Tibial nerve (tissue), 4 donors: ENCODE data around the gene CCL21. TPM values are rescaled to one million over a fixed set of nuclear protein-coding genes. Genes with fewer than 3 reads are reported as not detected.
A peak's percentile ranks its signal among the peaks of the same experiment; 100 is the strongest.

Experiments used
- DNase-seq, 2 donors: peaks; one replicate each; pipeline ENCODE4 v3.0.0-alpha.2; 2019; ENCODE audit warnings: low spot score in 2 of 2
- H3K27ac ChIP-seq, 4 donors: fragments of 200-600 bp; sonication (generic) in 3 of 4; one replicate each; pipeline ENCODE4 v1.5.1; 2017 to 2019; ENCODE audit warnings: mild to moderate bottlenecking in 1 of 4
- H3K27me3 ChIP-seq, 2 donors: fragments of 200-600 bp; sonication (generic) in 1 of 2; one replicate each; pipeline versions ENCODE4 v1.5.1 to v1.6.0; 2017 to 2019
- H3K36me3 ChIP-seq, 3 donors: fragments of 200-600 bp; sonication (generic); one replicate each; pipeline ENCODE4 v1.5.1; 2018 to 2019
- H3K4me1 ChIP-seq, 4 donors: fragments of 200-600 bp; sonication (generic) in 3 of 4; one replicate each; pipeline ENCODE4 v1.5.1; 2017 to 2019
- H3K4me3 ChIP-seq, 4 donors: fragments of 200-600 bp; sonication (generic) in 3 of 4; one replicate each; pipeline ENCODE4 v1.5.1; 2017 to 2019; ENCODE audit warnings: mild to moderate bottlenecking in 1 of 4, moderate library complexity in 1 of 4
- H3K9me3 ChIP-seq, 4 donors: fragments of 200-600 bp; sonication (generic) in 3 of 4; one replicate each; pipeline ENCODE4 v1.5.1; 2017 to 2019
- EP300 ChIP-seq, 2 donors: sonication (generic); formaldehyde crosslinking; IDR thresholded peaks; one replicate each; pipeline ENCODE4 v1.6.1; 2017; ENCODE audit warnings: antibody characterized with exemption in 2 of 2, mild to moderate bottlenecking in 1 of 2
- POLR2A ChIP-seq, 2 donors: fragments of 450-650 bp; IDR thresholded peaks; one replicate each; pipeline ENCODE4 v1.6.1; 2017; ENCODE audit warnings: antibody characterized with exemption in 2 of 2, mild to moderate bottlenecking in 2 of 2, moderate library complexity in 2 of 2
- WGBS, 2 donors: methylation state at CpG; one replicate each; pipeline ENCODE4 v1.1.5; 2018; 5-methylcytosine and 5-hydroxymethylcytosine counted together
- total RNA-seq, 4 donors: library from RNA; depleted of rRNA; stranded (reverse); fragments of >200 nt; gene quantifications; one replicate each; pipeline ENCODE4 v1.1.0, GENCODE V29; 2016
- TF ChIP-seq, protein P1 (sequence below), 5 experiments: fragments of 200-600 bp in 3 of 5; fragments of 450-650 bp in 2 of 5; sonication (generic) in 3 of 5; IDR thresholded peaks; one replicate each; pipeline ENCODE4 v1.5.1; 2016 to 2019; ENCODE audit warnings: antibody characterized with exemption in 5 of 5, mild to moderate bottlenecking in 3 of 5, moderate library complexity in 2 of 5

Gene CCL21
- total RNA-seq, 4 donors from 2014 or later: 4.6 to 14.0 (median 8.6) TPM

DNA sequence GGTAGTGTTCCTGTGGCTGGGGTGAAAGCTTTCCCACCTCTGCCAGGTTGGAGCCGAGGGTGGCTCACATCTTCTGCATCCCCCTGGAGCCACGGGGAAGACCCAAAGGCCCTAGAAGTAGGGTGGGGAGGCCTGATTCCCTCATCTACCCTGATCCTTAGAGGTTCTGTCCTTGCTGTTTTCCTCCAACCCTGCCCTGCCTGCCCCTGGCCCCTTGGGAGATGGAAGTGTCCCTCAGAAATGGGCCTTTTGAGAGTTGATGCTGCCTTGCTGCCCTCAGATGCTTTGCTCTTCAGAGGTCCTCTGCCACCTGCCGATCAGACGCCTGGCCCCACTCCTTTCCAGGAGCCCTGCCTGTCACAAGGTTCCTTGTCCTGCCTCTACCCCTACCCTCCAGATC lies 25.1 kb downstream of the CCL21 start:
- TF ChIP-seq, protein P1, sequence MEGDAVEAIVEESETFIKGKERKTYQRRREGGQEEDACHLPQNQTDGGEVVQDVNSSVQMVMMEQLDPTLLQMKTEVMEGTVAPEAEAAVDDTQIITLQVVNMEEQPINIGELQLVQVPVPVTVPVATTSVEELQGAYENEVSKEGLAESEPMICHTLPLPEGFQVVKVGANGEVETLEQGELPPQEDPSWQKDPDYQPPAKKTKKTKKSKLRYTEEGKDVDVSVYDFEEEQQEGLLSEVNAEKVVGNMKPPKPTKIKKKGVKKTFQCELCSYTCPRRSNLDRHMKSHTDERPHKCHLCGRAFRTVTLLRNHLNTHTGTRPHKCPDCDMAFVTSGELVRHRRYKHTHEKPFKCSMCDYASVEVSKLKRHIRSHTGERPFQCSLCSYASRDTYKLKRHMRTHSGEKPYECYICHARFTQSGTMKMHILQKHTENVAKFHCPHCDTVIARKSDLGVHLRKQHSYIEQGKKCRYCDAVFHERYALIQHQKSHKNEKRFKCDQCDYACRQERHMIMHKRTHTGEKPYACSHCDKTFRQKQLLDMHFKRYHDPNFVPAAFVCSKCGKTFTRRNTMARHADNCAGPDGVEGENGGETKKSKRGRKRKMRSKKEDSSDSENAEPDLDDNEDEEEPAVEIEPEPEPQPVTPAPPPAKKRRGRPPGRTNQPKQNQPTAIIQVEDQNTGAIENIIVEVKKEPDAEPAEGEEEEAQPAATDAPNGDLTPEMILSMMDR (IDR thresholded peaks at IDR 0.05): no peak
- TF ChIP-seq EP300 (IDR thresholded peaks at IDR 0.05) (no peak), POLR2A (IDR thresholded peaks at IDR 0.05) (no peak)
- H3K4me3 ChIP-seq: no peak overlapping the region
- H3K27ac ChIP-seq: peak overlapping the region in 1 of 4 donors; percentile 45
- DNase-seq: no peak
- 92 to 93% methylated on average over 4 of the region's 4 CpGs for WGBS, 2 donors
- peaks cover 0 to 7% (median 0%) of the 10 kb centered on the region in 3 donors for H3K36me3 ChIP-seq
- H3K27me3 ChIP-seq: no peaks in the 10 kb centered on the region
- H3K4me1 ChIP-seq: peaks cover 0 to 24% (median 1%) of the 10 kb centered on the region in 4 donors
- no peaks in the 10 kb centered on the region for H3K9me3 ChIP-seq

DNA sequence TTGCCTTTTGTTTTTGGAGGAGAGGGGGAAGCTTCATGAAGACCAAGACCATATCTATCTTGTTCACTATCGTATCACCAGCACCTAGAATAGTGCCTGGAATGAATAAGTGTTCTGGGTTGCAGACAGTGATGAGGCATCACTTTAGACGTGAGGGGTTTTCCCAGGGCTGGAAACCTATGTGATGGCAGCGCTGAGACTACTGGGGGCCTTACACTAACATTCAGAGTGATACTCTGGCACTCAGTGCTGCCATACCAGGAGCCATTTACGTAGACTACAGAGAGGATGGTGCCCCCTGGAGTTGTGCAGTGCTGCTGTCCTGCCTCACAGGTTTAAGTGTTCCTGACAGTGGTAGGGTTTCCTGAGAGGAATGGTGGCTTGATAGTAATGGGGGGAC lies 25.8 kb downstream of the CCL21 start:
- Histone ChIP-seq H3K4me1 (peaks cover 0 to 24% (median 1%) of the 10 kb centered on the region in 4 donors), H3K9me3 (no peaks in the 10 kb centered on the region), H3K36me3 (peaks cover 0 to 7% (median 0%) of the 10 kb centered on the region in 3 donors), H3K4me3 (no peak overlapping the region), H3K27me3 (no peaks in the 10 kb centered on the region), H3K27ac (no peak overlapping the region)
- TF ChIP-seq EP300 (IDR thresholded peaks at IDR 0.05) (no peak), POLR2A (IDR thresholded peaks at IDR 0.05) (no peak)
- TF ChIP-seq, protein P1 (IDR thresholded peaks at IDR 0.05): no peak
- 95 to 97% methylated on average over 4 of the region's 4 CpGs for WGBS, 2 donors
- no peak for DNase-seq

DNA sequence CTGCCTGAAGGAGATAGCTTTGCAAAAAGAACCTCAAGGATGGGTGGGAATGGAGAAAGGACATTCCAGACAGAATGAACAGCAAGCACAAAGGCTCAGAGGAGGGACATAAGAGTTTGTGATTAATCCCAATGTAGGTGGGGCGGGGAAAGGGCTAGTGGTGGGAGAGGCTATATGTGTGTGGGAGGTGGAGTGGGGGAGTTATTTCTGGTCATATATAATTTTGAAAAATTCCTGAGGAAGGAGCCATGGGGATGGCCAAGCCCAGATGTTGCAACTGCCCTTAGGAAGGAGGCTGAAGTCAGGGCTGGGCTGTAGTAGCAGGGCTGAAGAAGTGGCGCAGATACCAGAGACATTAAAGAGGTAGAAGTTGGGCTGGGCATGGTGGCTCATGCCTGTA lies 34.1 kb downstream of the CCL21 start:
- 93 to 97% methylated on average over 2 of the region's 2 CpGs for WGBS, 2 donors
- Histone ChIP-seq H3K27me3 (no peaks in the 10 kb centered on the region), H3K36me3 (peaks cover 0 to 10% (median 0%) of the 10 kb centered on the region in 3 donors), H3K4me1 (no peaks in the 10 kb centered on the region), H3K27ac (no peak overlapping the region), H3K4me3 (no peak overlapping the region), H3K9me3 (no peaks in the 10 kb centered on the region)
- no peak for DNase-seq
- no peak for TF ChIP-seq POLR2A (IDR thresholded peaks at IDR 0.05)
- no peak for TF ChIP-seq EP300 (IDR thresholded peaks at IDR 0.05)
- TF ChIP-seq, protein P1 (IDR thresholded peaks at IDR 0.05): no peak

DNA sequence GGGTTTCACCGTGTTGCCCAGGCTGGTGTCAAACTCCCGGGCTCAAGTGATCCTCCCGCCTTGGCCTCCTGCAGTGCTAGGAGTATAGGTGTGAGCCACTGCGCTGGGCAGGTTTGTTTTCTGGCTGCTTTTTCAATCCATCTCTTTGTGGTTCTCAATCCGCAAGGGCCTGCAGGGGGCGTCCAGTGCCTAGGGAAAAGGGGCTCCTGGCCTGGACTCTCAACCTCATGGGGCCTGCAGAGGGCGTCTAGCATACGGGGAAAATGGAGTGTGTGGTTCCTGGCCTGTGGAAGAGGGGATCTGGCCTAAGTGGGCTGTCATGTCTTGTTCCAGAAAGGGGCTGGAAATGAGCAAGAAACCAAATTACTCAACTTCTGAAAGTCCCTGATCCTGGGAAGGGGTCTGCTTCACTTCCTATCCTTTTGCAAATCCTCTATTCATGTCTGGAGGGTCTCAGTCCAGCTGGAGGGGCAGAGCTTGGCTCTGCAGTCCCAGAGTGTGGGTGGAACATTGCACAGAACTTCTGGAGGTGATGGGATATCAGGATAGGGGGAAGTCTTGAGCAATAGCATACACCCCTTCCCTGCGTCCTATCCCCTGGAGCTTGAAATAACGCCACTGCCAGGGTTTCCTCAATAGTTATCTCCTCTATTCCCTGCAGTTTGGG lies 34.8 kb downstream of the CCL21 start:
- H3K9me3 ChIP-seq: no peaks in the 10 kb centered on the region
- peak in 1 of 2 donors; percentile 64 for DNase-seq
- no peaks in the 10 kb centered on the region for H3K4me1 ChIP-seq
- TF ChIP-seq POLR2A (IDR thresholded peaks at IDR 0.05): no peak
- TF ChIP-seq, protein P1 (IDR thresholded peaks at IDR 0.05): peak; percentile 30 to 46 (median 39)
- TF ChIP-seq EP300 (IDR thresholded peaks at IDR 0.05): no peak
- no peak overlapping the region for H3K27ac ChIP-seq
- H3K36me3 ChIP-seq: peaks cover 0 to 16% (median 0%) of the 10 kb centered on the region in 3 donors
- no peak overlapping the region for H3K4me3 ChIP-seq
- WGBS, 2 donors: 38 to 44% methylated on average over 10 of the region's 10 CpGs
- H3K27me3 ChIP-seq: no peaks in the 10 kb centered on the region

DNA sequence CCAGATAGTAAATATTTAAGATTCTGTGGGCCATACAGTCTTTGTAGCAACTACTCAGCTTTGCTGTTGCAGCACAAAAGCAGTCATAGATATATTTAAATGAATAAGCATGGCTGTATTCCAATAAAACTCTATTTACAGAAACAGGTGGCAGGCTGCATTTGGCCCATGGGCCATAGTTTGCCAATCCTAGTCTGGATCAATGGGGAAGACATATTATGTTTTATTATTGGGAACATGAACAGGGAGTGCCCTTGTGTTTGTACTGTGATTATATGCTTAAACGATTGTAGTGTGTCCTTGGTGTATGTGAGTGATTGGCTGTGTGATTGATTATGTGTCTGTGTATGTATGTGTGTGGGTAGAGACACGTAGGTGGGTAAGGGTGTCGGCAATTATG lies 35.5 kb downstream of the CCL21 start:
- no peak overlapping the region for H3K27ac ChIP-seq
- no peak for TF ChIP-seq POLR2A (IDR thresholded peaks at IDR 0.05)
- no peak for TF ChIP-seq EP300 (IDR thresholded peaks at IDR 0.05)
- TF ChIP-seq, protein P1 (IDR thresholded peaks at IDR 0.05): no peak
- H3K36me3 ChIP-seq: peaks cover 0 to 23% (median 0%) of the 10 kb centered on the region in 3 donors
- 83 to 91% methylated on average over 3 of the region's 3 CpGs for WGBS, 2 donors
- DNase-seq: no peak
- H3K4me3 ChIP-seq: no peak overlapping the region
- no peaks in the 10 kb centered on the region for H3K27me3 ChIP-seq
- no peaks in the 10 kb centered on the region for H3K9me3 ChIP-seq
- no peaks in the 10 kb centered on the region for H3K4me1 ChIP-seq
